HFFc6 (cell line): ENCODE measurements around the gene TESK2. TPM values are rescaled to one million over a fixed set of nuclear protein-coding genes. Genes with fewer than 3 reads are reported as not detected.

Source experiments
- DNase-seq: peaks from one replicate; pipeline ENCODE4 v3.0.0-alpha.2; 2018
- H3K27ac Mint-ChIP-seq: 2 replicates; pipeline ENCODE4 v1.8.0; 2020; ENCODE audit warnings: mild to moderate bottlenecking, mixed read lengths
- H3K27me3 Mint-ChIP-seq: 2 replicates; pipeline ENCODE4 v1.8.0; 2021; ENCODE audit warnings: mild to moderate bottlenecking, moderate library complexity, mixed read lengths; ENCODE audit not compliant: insufficient read depth
- H3K36me3 Mint-ChIP-seq: 2 replicates; pipeline ENCODE4 v1.8.0; 2021; ENCODE audit warnings: low read depth, mixed read lengths
- H3K4me1 Mint-ChIP-seq: 2 replicates; pipeline ENCODE4 v1.8.0; 2020; ENCODE audit warnings: low read depth, mixed read lengths
- H3K4me3 Mint-ChIP-seq: 2 replicates; pipeline ENCODE4 v1.8.0; 2020; ENCODE audit warnings: mild to moderate bottlenecking, moderate library complexity, mixed read lengths
- H3K9me3 Mint-ChIP-seq: 2 replicates; pipeline ENCODE4 v1.8.0; 2020; ENCODE audit warnings: mild to moderate bottlenecking, mixed read lengths
- total RNA-seq, 6 experiments: library from RNA; stranded (reverse); fragmentation: NEBNext Ultra II Directional; extraction: Animal tissue kit (Norgen Biotek cat#: 25700); gene quantifications; 2 replicates in 1 of 6; 3 replicates in 5 of 6; pipeline ENCODE4 v1.2.3, GENCODE V29; 2021
- TF ChIP-seq, protein P1 (sequence below): fragments of 200-600 bp; sonication (generic); IDR thresholded peaks from 2 replicates; pipeline ENCODE4 v1.5.0; 2021; ENCODE audit warnings: antibody characterized with exemption, mild to moderate bottlenecking

The TESK2 gene
- total RNA-seq, 6 experiments from 2014 or later = 0.54 to 1.4 (median 0.82) TPM

DNA sequence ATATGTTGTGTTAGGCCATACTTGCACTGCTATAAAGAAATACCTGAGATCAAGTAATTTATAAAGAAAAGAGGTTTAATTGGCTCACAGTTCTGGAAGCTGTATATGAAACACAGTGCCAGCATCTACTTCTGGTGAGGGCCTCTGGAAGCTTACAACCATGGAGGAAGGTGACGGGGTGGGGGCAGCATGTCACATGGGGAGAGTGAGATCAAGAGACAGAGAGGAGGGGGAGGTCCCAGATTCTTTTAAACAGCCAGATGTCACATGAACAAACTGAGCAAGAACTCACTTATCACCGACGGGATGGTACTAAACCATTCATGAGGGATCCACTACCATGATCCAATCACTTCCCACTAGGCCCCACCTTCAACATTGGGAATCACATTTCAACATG is 42.6 kb downstream of the TESK2 start:
- Mint-ChIP-seq H3K4me1 (no peaks in the 10 kb centered on the region), H3K9me3 (no peaks in the 10 kb centered on the region), H3K4me3 (no peak overlapping the region), H3K27ac (no peak overlapping the region), H3K27me3 (peaks cover 4% of the 10 kb centered on the region; the same call in 1 of the 2 replicates), H3K36me3 (no peaks in the 10 kb centered on the region)
- TF ChIP-seq, protein P1, sequence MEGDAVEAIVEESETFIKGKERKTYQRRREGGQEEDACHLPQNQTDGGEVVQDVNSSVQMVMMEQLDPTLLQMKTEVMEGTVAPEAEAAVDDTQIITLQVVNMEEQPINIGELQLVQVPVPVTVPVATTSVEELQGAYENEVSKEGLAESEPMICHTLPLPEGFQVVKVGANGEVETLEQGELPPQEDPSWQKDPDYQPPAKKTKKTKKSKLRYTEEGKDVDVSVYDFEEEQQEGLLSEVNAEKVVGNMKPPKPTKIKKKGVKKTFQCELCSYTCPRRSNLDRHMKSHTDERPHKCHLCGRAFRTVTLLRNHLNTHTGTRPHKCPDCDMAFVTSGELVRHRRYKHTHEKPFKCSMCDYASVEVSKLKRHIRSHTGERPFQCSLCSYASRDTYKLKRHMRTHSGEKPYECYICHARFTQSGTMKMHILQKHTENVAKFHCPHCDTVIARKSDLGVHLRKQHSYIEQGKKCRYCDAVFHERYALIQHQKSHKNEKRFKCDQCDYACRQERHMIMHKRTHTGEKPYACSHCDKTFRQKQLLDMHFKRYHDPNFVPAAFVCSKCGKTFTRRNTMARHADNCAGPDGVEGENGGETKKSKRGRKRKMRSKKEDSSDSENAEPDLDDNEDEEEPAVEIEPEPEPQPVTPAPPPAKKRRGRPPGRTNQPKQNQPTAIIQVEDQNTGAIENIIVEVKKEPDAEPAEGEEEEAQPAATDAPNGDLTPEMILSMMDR = no peak
- DNase-seq = no peak

DNA sequence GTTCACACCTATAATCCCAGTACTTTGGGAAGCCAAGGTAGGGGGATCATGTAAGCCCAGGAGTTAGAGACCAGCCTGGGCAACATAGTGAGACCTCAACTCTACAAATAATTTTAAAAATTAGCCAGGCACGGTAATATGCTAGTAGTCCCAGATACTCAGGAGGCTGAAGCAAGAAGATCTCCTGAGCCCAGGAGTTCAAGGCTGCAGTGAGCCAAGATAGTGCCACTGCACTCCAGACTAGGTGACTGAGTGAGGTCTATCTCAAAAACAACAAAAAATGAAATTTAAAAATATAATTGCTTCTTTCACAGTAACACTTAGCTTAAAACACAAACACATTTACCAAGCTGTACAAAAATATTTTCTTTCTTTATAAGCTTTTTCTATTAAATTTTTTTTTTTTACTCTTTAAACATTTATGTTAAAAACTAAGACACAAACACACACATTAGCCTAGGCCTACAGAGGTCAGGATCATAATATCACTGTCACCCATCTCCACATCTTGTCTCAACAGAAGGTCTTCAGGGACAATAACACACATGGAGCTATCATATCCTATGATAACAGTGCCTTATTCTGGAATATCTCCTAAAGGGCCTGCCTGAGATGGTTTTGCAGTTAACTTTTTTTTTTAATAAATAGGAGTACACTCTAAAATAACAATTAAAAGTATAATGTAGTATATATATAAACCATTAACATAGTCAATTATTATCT is 43.9 kb downstream of the TESK2 start:
- Mint-ChIP-seq H3K36me3 (no peaks in the 10 kb centered on the region), H3K9me3 (no peaks in the 10 kb centered on the region), H3K27me3 (peaks cover 4% of the 10 kb centered on the region; the same call in 1 of the 2 replicates), H3K27ac (no peak overlapping the region), H3K4me1 (peaks cover 8% of the 10 kb centered on the region), H3K4me3 (no peak overlapping the region)
- no peak for DNase-seq
- TF ChIP-seq, protein P1 = no peak

DNA sequence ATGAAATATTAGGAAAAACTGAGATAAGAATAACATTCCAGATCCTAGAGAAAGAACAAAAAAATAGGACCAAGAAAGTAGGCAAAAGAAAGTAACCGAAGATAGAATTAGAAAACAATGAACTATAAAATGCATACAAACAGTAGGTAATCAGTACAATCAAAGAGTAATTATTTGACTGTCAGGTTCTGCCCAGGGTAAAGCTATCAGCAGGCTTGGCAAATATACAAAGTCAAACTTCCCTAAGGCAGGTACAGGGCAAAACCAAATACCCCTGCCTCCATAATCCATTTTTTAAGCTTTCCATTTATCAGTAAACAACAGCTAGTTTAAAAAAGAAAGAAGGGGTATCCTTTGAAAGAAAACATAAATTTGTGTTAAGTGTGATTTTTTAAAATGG is 44.4 kb downstream of the TESK2 start:
- no peak overlapping the region for H3K4me3 Mint-ChIP-seq
- no peak for DNase-seq
- peaks cover 6% of the 10 kb centered on the region for H3K27me3 Mint-ChIP-seq
- no peaks in the 10 kb centered on the region for H3K9me3 Mint-ChIP-seq
- no peak overlapping the region for H3K27ac Mint-ChIP-seq
- no peaks in the 10 kb centered on the region for H3K36me3 Mint-ChIP-seq
- TF ChIP-seq, protein P1 = no peak
- H3K4me1 Mint-ChIP-seq = peaks cover 12% of the 10 kb centered on the region

DNA sequence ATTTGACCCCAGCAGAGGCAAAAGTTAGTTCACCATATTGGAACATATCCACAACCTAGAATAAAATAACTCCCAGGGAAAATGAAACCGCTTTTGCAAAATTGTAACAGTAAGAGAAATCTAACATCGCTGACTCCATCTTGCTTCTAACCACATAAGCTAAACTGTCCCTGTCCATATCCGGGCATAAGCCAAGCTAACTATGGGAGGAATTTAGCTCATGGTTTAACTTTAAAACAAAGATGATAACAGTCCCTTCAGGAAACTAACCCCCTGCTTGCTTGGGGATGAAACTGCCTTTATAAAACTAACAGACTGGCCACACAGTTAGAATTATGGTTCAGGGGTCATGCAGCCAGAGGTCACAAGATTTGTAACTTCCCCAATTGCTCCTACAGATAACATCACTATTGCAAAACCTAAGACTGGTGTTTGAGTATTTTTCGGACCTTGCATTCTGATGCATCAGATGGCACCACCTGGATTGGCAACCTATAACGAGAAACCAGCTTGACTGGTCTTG is 46.3 kb downstream of the TESK2 start:
- H3K4me1 Mint-ChIP-seq = peaks cover 12% of the 10 kb centered on the region
- H3K36me3 Mint-ChIP-seq = no peaks in the 10 kb centered on the region
- no peaks in the 10 kb centered on the region for H3K9me3 Mint-ChIP-seq
- DNase-seq = no peak
- peaks cover 9% of the 10 kb centered on the region for H3K27me3 Mint-ChIP-seq
- no peak overlapping the region for H3K27ac Mint-ChIP-seq
- H3K4me3 Mint-ChIP-seq = no peak overlapping the region
- TF ChIP-seq, protein P1 = no peak

DNA sequence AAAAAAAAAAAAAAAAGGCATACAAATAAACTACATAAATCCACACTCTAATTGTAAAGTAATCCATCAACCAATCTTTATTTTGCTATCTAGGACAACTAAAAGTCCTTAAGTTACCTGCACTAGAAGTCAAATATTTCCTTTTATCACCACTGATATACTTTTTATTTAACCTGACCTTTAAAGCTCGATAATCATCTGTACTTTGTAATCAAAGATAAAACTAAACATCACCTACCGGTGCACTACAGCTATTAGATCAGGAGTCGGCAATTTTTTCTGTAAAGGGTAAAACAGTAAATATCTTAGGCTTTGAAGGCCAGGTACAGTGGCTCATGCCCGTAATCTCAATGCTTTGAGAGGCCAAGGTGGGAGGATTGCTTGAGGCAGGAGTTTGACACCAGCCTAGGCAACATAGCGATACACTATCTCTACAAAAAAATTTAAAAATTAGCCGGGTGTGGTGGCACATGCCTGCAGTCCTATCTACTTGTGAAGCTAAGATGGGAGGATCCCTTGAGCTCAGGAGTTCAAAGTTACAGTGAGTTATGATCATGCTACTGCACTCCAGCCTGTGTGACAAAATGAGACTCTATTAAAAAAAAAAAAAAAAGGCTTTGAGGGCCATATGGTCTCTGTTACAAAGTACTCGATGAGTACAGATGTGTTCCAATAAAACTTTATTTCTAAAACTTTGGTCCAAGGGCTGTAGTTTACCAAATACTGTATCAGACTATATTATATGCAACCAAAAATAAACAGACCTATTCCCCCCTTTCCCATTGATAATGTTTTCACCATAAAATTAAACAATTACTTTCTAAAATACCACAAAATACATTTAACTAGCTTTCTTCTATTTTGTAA is 47.1 kb downstream of the TESK2 start:
- H3K27ac Mint-ChIP-seq = no peak overlapping the region
- TF ChIP-seq, protein P1 = no peak
- no peaks in the 10 kb centered on the region for H3K9me3 Mint-ChIP-seq
- H3K4me1 Mint-ChIP-seq = peaks cover 12% of the 10 kb centered on the region
- DNase-seq = no peak
- H3K4me3 Mint-ChIP-seq = no peak overlapping the region
- peaks cover 13% of the 10 kb centered on the region for H3K27me3 Mint-ChIP-seq
- no peaks in the 10 kb centered on the region for H3K36me3 Mint-ChIP-seq
